Gastrocnemius medialis (tissue), 4 donors: ENCODE results near the gene MYL5. TPM values are rescaled to one million over a fixed set of nuclear protein-coding genes. Genes with fewer than 3 reads are reported as not detected.

ENCODE experiments used
- ATAC-seq, 2 donors: fragments of 150-250 bp; one replicate each; pipeline ENCODE4 v1.9.1; 2016
- DNase-seq, 2 donors: peaks; one replicate each; pipeline ENCODE4 v3.0.0-alpha.2; 2019
- H3K27ac ChIP-seq, 4 donors: fragments of 200-600 bp; sonication (generic); 1 replicate in 1 of 4; 2 replicates in 3 of 4; pipeline ENCODE4 v1.5.1; 2016 to 2018; ENCODE audit warnings: mild to moderate bottlenecking in 2 of 4, moderate library complexity in 1 of 4
- H3K27me3 ChIP-seq, 3 donors: fragments of 200-600 bp; sonication (generic) in 2 of 3; 1 replicate in 1 of 3; 2 replicates in 2 of 3; pipeline versions ENCODE4 v1.5.1 to v1.6.0; 2016 to 2019; ENCODE audit warnings: mild to moderate bottlenecking in 1 of 3, moderate library complexity in 1 of 3
- H3K36me3 ChIP-seq, 2 donors: fragments of 200-600 bp; sonication (generic) in 1 of 2; one replicate each; pipeline ENCODE4 v1.5.1; 2017 to 2018
- H3K4me1 ChIP-seq, 2 donors: fragments of 200-600 bp; sonication (generic) in 1 of 2; one replicate each; pipeline ENCODE4 v1.5.1; 2016 to 2017; ENCODE audit warnings: mild to moderate bottlenecking in 2 of 2
- H3K4me3 ChIP-seq, 4 donors: fragments of 200-600 bp; sonication (generic) in 3 of 4; 1 replicate in 1 of 4; 2 replicates in 3 of 4; pipeline ENCODE4 v1.5.1; 2016 to 2019; ENCODE audit warnings: mild to moderate bottlenecking in 2 of 4
- H3K9me3 ChIP-seq, 3 donors: fragments of 200-600 bp; sonication (generic) in 2 of 3; 1 replicate in 1 of 3; 2 replicates in 2 of 3; pipeline ENCODE4 v1.5.1; 2016 to 2019
- CTCF ChIP-seq, 5 experiments: fragments of 450-650 bp in 3 of 5; fragments of 200-600 bp in 2 of 5; sonication (generic) in 2 of 5; IDR thresholded peaks in 4 of 5; conservative IDR thresholded peaks in 1 of 5; 1 replicate in 4 of 5; 2 replicates in 1 of 5; pipeline ENCODE4 v1.5.1; 2016 to 2019; ENCODE audit warnings: antibody characterized with exemption in 5 of 5, mild to moderate bottlenecking in 3 of 5, moderate library complexity in 3 of 5
- POLR2A ChIP-seq, 2 donors: fragments of 450-650 bp; IDR thresholded peaks; one replicate each; pipeline ENCODE4 v1.6.1; 2017; ENCODE audit warnings: antibody characterized with exemption in 2 of 2, mild to moderate bottlenecking in 2 of 2, moderate library complexity in 2 of 2
- in situ Hi-C, 4 donors: fragments of 200-750 bp; cut with MboI; loops; one replicate each; pipeline versions ENCODE4 v1.15.0 to v1.8.0; 2017; ENCODE audit warnings: low sequenced_read_pairs in 4 of 4
- intact Hi-C: fragments of 100-400 bp; cut with DNase I; formaldehyde crosslinking; loops from one replicate; pipeline ENCODE4 v1.15.1; 2023; ENCODE audit warnings: low total_unique reads
- total RNA-seq, 4 donors: library from RNA; depleted of rRNA; stranded (reverse); fragments of >200 nt; gene quantifications; one replicate each; pipeline versions ENCODE4 v1.1.0 to v1.2.3, GENCODE V29; 2016

Gene MYL5
- total RNA-seq, 4 donors from 2014 or later: 1.3 to 20.3 (median 3.6) TPM

GRCh38 chr4:683247-683897 lies 9.0 kb downstream of the MYL5 start:
- peaks cover 17 to 33% of the 10 kb centered on the region in 2 donors for H3K4me1 ChIP-seq
- no peak for DNase-seq

GRCh38 chr4:683982-684622 lies 9.8 kb downstream of the MYL5 start:
- intact Hi-C loops (loop anchor here (10.0 kb wide), 1 partner anchor 491 kb away; the partner anchor contains the start of gene SPON2), in situ Hi-C loops (no loop called here)
- ATAC-seq: peak in 1 of 2 donors; percentile 14
- Histone ChIP-seq H3K27ac (no peak overlapping the region), H3K9me3 (no peaks in the 10 kb centered on the region), H3K27me3 (peaks cover 0 to 19% (median 6%) of the 10 kb centered on the region in 3 donors), H3K36me3 (no peaks in the 10 kb centered on the region), H3K4me3 (no peak overlapping the region), H3K4me1 (peaks cover 17 to 30% of the 10 kb centered on the region in 2 donors)
- TF ChIP-seq POLR2A (IDR thresholded peaks at IDR 0.05): no peak
- peak; percentile 46 to 71 (median 62) for TF ChIP-seq CTCF (IDR thresholded peaks at IDR 0.05 in 4 of 5, conservative IDR thresholded peaks at IDR 0.05 in 1 of 5)
- peak in 1 of 2 donors; percentile 64 for DNase-seq

More at GRCh38 chr4:683247-683897, 9.0 kb downstream of the MYL5 start:
- H3K9me3 ChIP-seq: no peaks in the 10 kb centered on the region
- TF ChIP-seq CTCF (IDR thresholded peaks at IDR 0.05 in 4 of 5, conservative IDR thresholded peaks at IDR 0.05 in 1 of 5): no peak
- no peak overlapping the region for H3K27ac ChIP-seq
- H3K4me3 ChIP-seq: no peak overlapping the region
- H3K36me3 ChIP-seq: no peaks in the 10 kb centered on the region
- ATAC-seq: no peak
- in situ Hi-C loops: no loop called here
- intact Hi-C loops: loop anchor here (10.0 kb wide), 1 partner anchor 491 kb away; the partner anchor contains the start of gene SPON2
- H3K27me3 ChIP-seq: peaks cover 0 to 21% (median 6%) of the 10 kb centered on the region in 3 donors

GRCh38 chr4:684623-685327 lies 10.4 kb downstream of the MYL5 start:
- in situ Hi-C loops: no loop called here
- intact Hi-C loops: loop anchor here (5.0 to 10.0 kb wide), 2 partner anchors 248 to 490 kb away; partner anchors contain the start of genes GAK, SPON2 and TMEM175
- Histone ChIP-seq H3K9me3 (no peaks in the 10 kb centered on the region), H3K4me1 (peaks cover 22 to 34% of the 10 kb centered on the region in 2 donors), H3K27me3 (peaks cover 0 to 14% (median 6%) of the 10 kb centered on the region in 3 donors), H3K4me3 (no peak overlapping the region), H3K27ac (no peak overlapping the region), H3K36me3 (no peaks in the 10 kb centered on the region)
- no peak for DNase-seq
- TF ChIP-seq POLR2A (IDR thresholded peaks at IDR 0.05): no peak
- no peak for TF ChIP-seq CTCF (IDR thresholded peaks at IDR 0.05 in 4 of 5, conservative IDR thresholded peaks at IDR 0.05 in 1 of 5)
- ATAC-seq: no peak

GRCh38 chr4:685679-686412 lies 11.5 kb downstream of the MYL5 start:
- intact Hi-C loops: loop anchor here (5.0 to 10.0 kb wide), 2 partner anchors 246 to 489 kb away; partner anchors contain the start of genes GAK, SPON2 and TMEM175
- no peak overlapping the region for H3K4me3 ChIP-seq
- TF ChIP-seq POLR2A (IDR thresholded peaks at IDR 0.05) (no peak), CTCF (IDR thresholded peaks at IDR 0.05 in 4 of 5, conservative IDR thresholded peaks at IDR 0.05 in 1 of 5) (no peak)
- in situ Hi-C loops: no loop called here
- ATAC-seq (no peak), DNase-seq (no peak)
- peaks cover 0 to 4% (median 0%) of the 10 kb centered on the region in 3 donors for H3K27me3 ChIP-seq
- peaks cover 18 to 29% of the 10 kb centered on the region in 2 donors for H3K4me1 ChIP-seq
- peak overlapping the region in 1 of 4 donors; percentile 93 for H3K27ac ChIP-seq
- no peaks in the 10 kb centered on the region for H3K9me3 ChIP-seq
- H3K36me3 ChIP-seq: no peaks in the 10 kb centered on the region
